Activated CD8-positive, alpha-beta memory T cell treated with anti-CD3 and anti-CD28 coated beads for 1 hour (primary cell): ENCODE measurements around the gene PAEP.

Experiments
- DNase-seq, 2 donors: peaks; one replicate each; pipeline ENCODE4 v3.0.0-alpha.2; 2020; ENCODE audit warnings: low read depth in 1 of 2; ENCODE audit errors: extremely low read depth in 1 of 2

Gene PAEP

DNA sequence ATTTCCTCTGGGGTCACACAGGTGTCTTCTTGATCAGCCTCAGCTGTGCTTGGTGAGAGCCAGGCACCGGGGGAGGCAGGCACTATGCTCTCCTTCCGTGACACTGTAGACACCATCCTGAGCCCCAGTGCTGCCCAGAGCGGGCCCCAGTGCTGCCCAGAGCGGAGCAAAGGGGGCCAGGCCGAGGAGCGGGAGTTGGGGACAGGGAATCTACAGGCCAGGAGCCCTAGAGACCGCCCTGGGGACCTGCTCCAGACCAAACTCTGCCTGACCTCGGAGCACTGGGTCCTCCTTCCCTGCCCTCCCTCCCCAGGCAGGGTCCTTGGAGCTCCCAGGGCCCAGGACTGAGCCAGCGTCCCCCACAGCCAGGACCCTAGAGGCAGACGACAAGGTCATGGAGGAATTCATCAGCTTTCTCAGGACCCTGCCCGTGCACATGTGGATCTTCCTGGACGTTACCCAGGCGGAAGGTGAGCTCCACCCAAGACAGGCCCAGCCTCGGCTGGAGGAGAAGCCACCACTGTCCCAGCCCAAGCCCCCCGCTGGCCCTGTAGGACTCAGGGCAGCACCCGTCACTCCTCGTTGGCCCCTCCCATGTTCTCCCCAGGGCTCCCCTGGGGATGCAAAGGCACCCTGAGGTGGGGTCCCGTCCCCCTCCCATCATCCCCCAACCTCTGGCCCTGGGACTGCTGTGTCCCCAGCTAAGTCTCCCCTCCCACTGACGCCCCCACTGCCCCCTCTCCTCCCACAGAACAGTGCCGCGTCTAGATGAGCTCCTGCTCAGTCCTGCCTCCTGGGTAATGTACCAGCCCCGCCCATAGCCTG is 30.2 kb downstream of the PAEP start:
- no peak for DNase-seq

GRCh38 chr9:135592331-135592590 is 30.7 kb downstream of the PAEP start:
- DNase-seq: no peak

- no peak for DNase-seq
Observed at GRCh38 chr9:135592625-135593024, 31.1 kb downstream of the PAEP start.

DNA sequence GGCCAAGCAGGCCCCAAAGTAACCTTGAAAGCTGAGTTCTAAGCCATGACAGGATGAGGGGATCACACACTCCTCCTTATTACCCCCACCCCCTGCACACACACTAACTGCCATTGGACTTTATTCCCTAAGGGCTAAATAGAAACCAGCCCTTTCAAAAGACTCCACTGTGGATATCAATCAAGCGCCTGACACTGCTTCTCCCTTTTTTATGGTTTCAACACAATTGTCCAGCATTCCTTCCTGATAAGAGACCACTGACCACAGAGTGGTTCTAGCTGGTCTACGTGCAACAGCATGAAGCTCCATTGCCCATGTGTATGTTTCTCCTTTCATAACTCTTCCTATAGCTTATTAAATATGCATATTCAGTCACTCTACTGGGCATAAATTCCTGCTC is 34.7 kb downstream of the PAEP start:
- DNase-seq: no peak

DNA sequence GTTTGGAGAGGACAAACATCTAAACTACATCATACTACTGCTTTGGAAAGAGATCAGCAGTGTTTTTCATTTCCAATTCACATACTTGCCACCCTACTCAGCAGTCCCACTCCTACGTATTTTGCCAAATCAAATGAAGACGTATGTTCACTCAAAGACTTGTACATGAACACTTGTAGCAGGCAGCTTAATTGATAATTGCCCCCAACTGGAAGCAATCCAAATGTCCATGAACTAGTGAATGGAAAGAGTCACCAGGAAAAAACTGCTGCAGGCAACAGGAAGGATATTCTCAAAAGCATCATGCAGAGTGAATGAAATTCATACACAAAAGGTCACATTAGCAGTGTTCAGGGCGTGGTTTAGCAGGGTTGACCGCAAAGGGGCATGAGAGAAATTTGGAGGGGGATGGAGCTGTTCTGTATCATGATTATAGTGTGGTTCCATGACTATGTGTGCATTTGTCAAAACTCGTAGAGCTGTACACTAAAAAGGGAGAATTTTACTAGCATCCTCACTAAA is 38.8 kb downstream of the PAEP start:
- no peak for DNase-seq

- no peak for DNase-seq
Observed at GRCh38 chr9:135601988-135602387, 40.4 kb downstream of the PAEP start.

GRCh38 chr9:135602789-135603481 is 41.4 kb downstream of the PAEP start:
- peak in 1 of 2 donors; percentile 20 for DNase-seq

GRCh38 chr9:135604437-135605237 is 43.1 kb downstream of the PAEP start:
- no peak for DNase-seq

DNA sequence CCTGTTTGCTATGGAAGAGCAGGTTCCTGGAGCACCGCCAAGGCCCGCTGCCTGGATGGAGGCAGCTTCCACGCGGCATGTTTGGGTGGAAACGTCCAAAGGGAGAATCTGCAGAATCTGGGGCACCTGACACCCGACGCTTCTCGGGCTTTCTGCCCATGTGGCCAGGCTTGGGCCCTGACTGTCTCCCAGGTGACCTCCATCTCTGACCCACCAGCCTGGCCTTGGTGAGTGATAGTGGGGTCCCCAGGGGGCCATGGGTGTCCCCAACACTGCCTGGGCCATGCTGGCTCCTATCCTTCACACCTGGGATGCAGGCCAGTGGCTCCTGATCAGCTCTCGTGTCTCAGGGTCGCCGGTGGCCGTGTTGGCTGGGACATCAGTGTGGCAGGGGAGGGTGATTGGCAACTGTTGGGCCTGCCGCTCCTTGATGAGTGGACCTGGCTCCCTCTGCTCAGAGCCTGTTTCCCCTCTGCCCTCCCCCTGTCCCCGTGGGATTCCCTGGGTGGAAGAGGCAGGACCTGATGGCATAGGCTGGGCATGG is 43.8 kb downstream of the PAEP start:
- no peak for DNase-seq

- no peak for DNase-seq
Observed at GRCh38 chr9:135606885-135607259, 45.3 kb downstream of the PAEP start.

GRCh38 chr9:135607401-135608293 is 46.1 kb downstream of the PAEP start:
- no peak for DNase-seq

GRCh38 chr9:135608294-135608998 is 46.9 kb downstream of the PAEP start:
- no peak for DNase-seq

GRCh38 chr9:135608999-135609317 is 47.4 kb downstream of the PAEP start:
- DNase-seq: no peak

GRCh38 chr9:135609366-135609955 is 47.9 kb downstream of the PAEP start:
- no peak for DNase-seq

GRCh38 chr9:135610290-135611141 is 49.0 kb downstream of the PAEP start:
- no peak for DNase-seq

GRCh38 chr9:135611142-135611874 is 49.8 kb downstream of the PAEP start:
- no peak for DNase-seq

DNA sequence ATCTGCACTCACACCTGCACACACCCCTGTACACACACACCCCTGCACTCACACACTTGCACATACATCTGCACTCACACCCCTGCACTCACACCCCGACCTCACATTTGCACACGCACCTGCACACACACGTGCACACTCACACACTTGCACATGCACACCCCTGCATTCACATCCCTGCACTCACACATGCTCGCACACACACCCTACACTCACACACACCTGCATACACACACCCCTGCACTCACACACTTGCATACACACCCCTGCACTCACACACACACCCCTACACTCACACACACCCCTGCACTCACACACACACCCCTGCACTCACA is 50.3 kb downstream of the PAEP start:
- no peak for DNase-seq

DNA sequence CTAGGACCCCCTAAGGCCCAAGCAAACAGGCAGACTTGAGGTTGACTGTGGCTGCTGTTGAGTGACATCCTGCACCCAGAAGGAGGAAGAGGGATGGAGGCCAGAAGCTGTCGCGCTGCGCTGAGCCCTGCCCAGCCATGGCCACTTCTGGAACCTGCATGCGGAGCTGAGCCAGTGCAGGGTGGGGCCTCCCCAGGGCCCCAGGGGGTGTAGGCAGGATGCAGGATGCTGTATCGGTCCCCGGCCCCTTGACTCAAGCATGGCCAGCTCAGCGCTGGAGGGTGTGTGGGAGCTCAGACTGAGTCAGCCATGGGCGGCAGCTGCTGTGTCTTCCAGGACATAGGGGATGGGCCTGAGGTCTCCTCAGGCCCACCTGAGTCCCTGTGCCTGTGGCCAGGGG is 50.9 kb downstream of the PAEP start:
- no peak for DNase-seq
